Liver (tissue), 9 donors: ENCODE measurements around the gene RNF217. TPM values are rescaled to one million over a fixed set of nuclear protein-coding genes. Genes with fewer than 3 reads are reported as not detected.
A peak's percentile ranks its signal among the peaks of the same experiment; 100 is the strongest.

Experiments used
- DNase-seq: peaks from one replicate; pipeline ENCODE4 v3.0.0-alpha.2; 2017; ENCODE audit warnings: low spot score
- H3K27ac ChIP-seq, 2 donors: one replicate each; pipeline ENCODE4 v1.7.0; 2013; ENCODE audit warnings: inconsistent platforms in 2 of 2, low read length in 2 of 2, control low read depth in 1 of 2, low read depth in 1 of 2, mild to moderate bottlenecking in 1 of 2
- H3K27me3 ChIP-seq, 4 donors: one replicate each; pipeline versions ENCODE4 v1.6.1 to v1.7.0; 2013; ENCODE audit warnings: low read length in 3 of 4, inconsistent platforms in 1 of 4, mild to moderate bottlenecking in 1 of 4, moderate library complexity in 1 of 4; ENCODE audit not compliant: control insufficient read depth in 4 of 4, insufficient read depth in 4 of 4
- H3K36me3 ChIP-seq, 4 donors: one replicate each; pipeline versions ENCODE4 v1.6.1 to v1.7.0; 2013; ENCODE audit warnings: low read length in 3 of 4, mild to moderate bottlenecking in 3 of 4, low read depth in 1 of 4, moderate library complexity in 1 of 4; ENCODE audit not compliant: control insufficient read depth in 4 of 4, insufficient read depth in 3 of 4
- H3K4me1 ChIP-seq, 4 donors: one replicate each; pipeline versions ENCODE4 v1.6.1 to v1.7.0; 2013; ENCODE audit warnings: low read length in 3 of 4, mild to moderate bottlenecking in 3 of 4, moderate library complexity in 1 of 4; ENCODE audit not compliant: control insufficient read depth in 4 of 4, insufficient read depth in 4 of 4
- H3K4me3 ChIP-seq, 3 donors: one replicate each; pipeline versions ENCODE4 v1.6.1 to v1.7.0; 2013; ENCODE audit warnings: low read length in 3 of 3, control low read depth in 1 of 3, low read depth in 1 of 3, mild to moderate bottlenecking in 1 of 3
- H3K9ac ChIP-seq, 2 donors: one replicate each; pipeline ENCODE4 v1.7.0; 2013; ENCODE audit warnings: low read length in 2 of 2, mild to moderate bottlenecking in 2 of 2, moderate library complexity in 2 of 2, control low read depth in 1 of 2, low read depth in 1 of 2
- H3K9me3 ChIP-seq, 4 donors: one replicate each; pipeline versions ENCODE4 v1.6.1 to v1.7.0; 2013; ENCODE audit warnings: low read length in 3 of 4; ENCODE audit not compliant: control insufficient read depth in 4 of 4
- EGR1 ChIP-seq, 2 donors: IDR thresholded peaks; 2 replicates each; pipeline ENCODE4 v1.6.1; 2016 to 2018; ENCODE audit warnings: antibody characterized with exemption in 2 of 2, low read depth in 2 of 2
- FOXA1 ChIP-seq: IDR thresholded peaks from 2 replicates; pipeline ENCODE4 v1.6.1; 2016; ENCODE audit warnings: antibody characterized with exemption
- FOXA2 ChIP-seq: IDR thresholded peaks from 2 replicates; pipeline ENCODE4 v1.6.1; 2016; ENCODE audit warnings: antibody characterized with exemption
- GABPA ChIP-seq, 2 donors: IDR thresholded peaks in 1 of 2; conservative IDR thresholded peaks in 1 of 2; 2 replicates each; pipeline ENCODE4 v1.6.1; 2016; ENCODE audit warnings: antibody characterized with exemption in 2 of 2, mild to moderate bottlenecking in 1 of 2, moderate library complexity in 1 of 2
- HNF4A ChIP-seq, 2 donors: conservative IDR thresholded peaks; 2 replicates each; pipeline ENCODE4 v1.6.1; 2016; ENCODE audit warnings: antibody characterized with exemption in 2 of 2, mild to moderate bottlenecking in 2 of 2
- HNF4G ChIP-seq: IDR thresholded peaks from 2 replicates; pipeline ENCODE4 v1.6.1; 2016; ENCODE audit warnings: antibody characterized with exemption
- JUND ChIP-seq, 2 donors: IDR thresholded peaks; 2 replicates each; pipeline ENCODE4 v1.6.1; 2016; ENCODE audit warnings: antibody characterized with exemption in 2 of 2
- MAX ChIP-seq: IDR thresholded peaks from 2 replicates; pipeline ENCODE4 v1.6.1; 2016; ENCODE audit warnings: antibody characterized with exemption
- NR2F2 ChIP-seq: IDR thresholded peaks from 2 replicates; pipeline ENCODE4 v1.6.1; 2016; ENCODE audit warnings: antibody characterized with exemption
- RAD21 ChIP-seq, 2 donors: IDR thresholded peaks; 2 replicates each; pipeline ENCODE4 v1.6.1; 2016; ENCODE audit warnings: antibody characterized with exemption in 2 of 2, mild to moderate bottlenecking in 2 of 2
- REST ChIP-seq: IDR thresholded peaks from 2 replicates; pipeline ENCODE4 v1.6.1; 2016; ENCODE audit warnings: antibody characterized with exemption, mild to moderate bottlenecking
- RXRA ChIP-seq, 2 donors: IDR thresholded peaks; 2 replicates each; pipeline ENCODE4 v1.6.1; 2017 to 2018; ENCODE audit warnings: antibody characterized with exemption in 2 of 2, mild to moderate bottlenecking in 1 of 2
- SP1 ChIP-seq: IDR thresholded peaks from 2 replicates; pipeline ENCODE4 v1.6.1; 2018; ENCODE audit warnings: antibody characterized with exemption, mild to moderate bottlenecking
- TAF1 ChIP-seq: conservative IDR thresholded peaks from 2 replicates; pipeline ENCODE4 v1.6.1; 2016; ENCODE audit warnings: antibody characterized with exemption, mild to moderate bottlenecking
- YY1 ChIP-seq: IDR thresholded peaks from 2 replicates; pipeline ENCODE4 v1.6.1; 2016; ENCODE audit warnings: antibody characterized with exemption, mild to moderate bottlenecking
- WGBS: extraction: QIAGEN DNeasy Blood & Tissue Kit; methylation state at CpG from one replicate; pipeline ENCODE4 v1.1.7; 2013; 5-methylcytosine and 5-hydroxymethylcytosine counted together
- polyA plus RNA-seq, 2 donors: library from polyadenylated mRNA; stranded (reverse) in 1 of 2; unstranded in 1 of 2; fragments of 200-250 nt in 1 of 2; fragments of >200 nt in 1 of 2; fragmentation: Nextera tagmentation in 1 of 2; extraction: Ambion mirVana in 1 of 2; gene quantifications; one replicate each; pipeline versions ENCODE4 v1.2.1 to v1.2.3, GENCODE V29; 2013 to 2015
- total RNA-seq, 2 donors: library from RNA; depleted of rRNA; stranded (reverse); fragments of >200 nt; gene quantifications; one replicate each; pipeline ENCODE4 v1.2.3, GENCODE V29; 2014
- TF ChIP-seq, protein P1 (sequence below): IDR thresholded peaks from 2 replicates; pipeline ENCODE4 v1.6.1; 2016; ENCODE audit warnings: antibody characterized with exemption
- TF ChIP-seq, protein P2 (sequence below): IDR thresholded peaks from 2 replicates; pipeline ENCODE4 v1.6.1; 2016; ENCODE audit warnings: antibody characterized with exemption
- TF ChIP-seq, protein P3 (sequence below): fragments of 150-350 bp; IDR thresholded peaks from 2 replicates; pipeline ENCODE4 v1.5.1; 2017; ENCODE audit warnings: improper control_type of control experiment, low read depth, low read length; ENCODE audit not compliant: missing input control
- donor health status: healthy.
- donor health status: healthy.
- donor health status: healthy.
- donor health status: healthy.
- donor health status: healthy.

RNF217 gene
- total and polyA plus RNA-seq, 4 donors, result 2.3 to 18.3 (median 4.1) TPM

DNA sequence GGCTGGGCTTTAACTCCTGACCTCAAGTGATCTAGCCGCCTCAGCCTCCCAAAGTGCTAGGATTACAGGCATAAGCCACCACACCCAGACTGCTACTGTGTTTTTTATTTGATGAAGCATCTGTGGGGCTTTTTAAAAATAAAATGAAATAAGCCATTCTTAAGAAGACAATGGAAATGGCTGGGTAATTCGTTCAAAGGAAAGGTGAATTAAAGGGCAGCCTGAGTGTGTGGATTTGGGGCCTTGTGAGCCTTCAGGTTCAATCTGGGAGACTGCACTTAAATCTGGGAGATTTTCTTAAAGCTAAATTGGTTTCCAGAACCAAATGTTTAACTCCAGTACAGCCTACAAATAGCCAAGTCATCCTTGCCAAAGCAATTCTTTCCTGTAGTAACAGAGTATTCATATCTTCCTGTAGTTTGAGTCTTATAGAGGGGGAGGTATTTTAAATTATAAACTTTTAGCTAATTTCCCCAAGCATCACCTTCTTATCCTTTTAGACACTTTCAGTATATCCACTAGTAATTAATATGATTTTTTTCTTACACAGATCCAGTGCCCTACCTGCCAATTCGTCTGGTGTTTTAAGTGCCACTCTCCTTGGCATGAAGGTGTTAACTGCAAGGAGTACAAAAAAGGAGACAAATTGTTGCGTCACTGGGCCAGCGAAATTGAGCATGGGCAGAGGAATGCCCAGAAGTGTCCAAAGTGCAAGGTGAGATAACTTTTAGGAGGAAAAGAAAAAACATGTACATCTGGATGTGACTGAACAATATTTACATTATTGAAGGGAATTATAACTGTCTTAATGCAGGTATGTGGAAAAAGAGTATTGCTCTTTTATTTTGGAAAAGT, 95.4 kb downstream of the RNF217 start:
- H3K36me3 ChIP-seq, result no peaks in the 10 kb centered on the region

More for the DNA sequence above, 95.4 kb downstream of the RNF217 start:
- TF ChIP-seq, protein P1, sequence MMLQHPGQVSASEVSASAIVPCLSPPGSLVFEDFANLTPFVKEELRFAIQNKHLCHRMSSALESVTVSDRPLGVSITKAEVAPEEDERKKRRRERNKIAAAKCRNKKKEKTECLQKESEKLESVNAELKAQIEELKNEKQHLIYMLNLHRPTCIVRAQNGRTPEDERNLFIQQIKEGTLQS, result peak; percentile 91
- TF ChIP-seq HNF4G (peak; percentile 80), RXRA (IDR thresholded peaks at IDR 0.05) (peak; percentile 36 to 53), SP1 (no peak), MAX (peak; percentile 46), EGR1 (IDR thresholded peaks at IDR 0.05; ENCODE audit: low read depth in 2 of 2) (peak in 1 of 2 donors; percentile 35), REST (no peak), YY1 (peak; percentile 41), RAD21 (IDR thresholded peaks at IDR 0.05) (peak; percentile 17 to 52), TAF1 (no peak), FOXA2 (no peak), GABPA (IDR thresholded peaks at IDR 0.05 in 1 of 2, conservative IDR thresholded peaks at IDR 0.05 in 1 of 2) (no peak), JUND (IDR thresholded peaks at IDR 0.05) (peak; percentile 23 to 31), FOXA1 (no peak), NR2F2 (no peak), HNF4A (conservative IDR thresholded peaks at IDR 0.05) (peak; percentile 90 to 93)
- TF ChIP-seq, protein P2, sequence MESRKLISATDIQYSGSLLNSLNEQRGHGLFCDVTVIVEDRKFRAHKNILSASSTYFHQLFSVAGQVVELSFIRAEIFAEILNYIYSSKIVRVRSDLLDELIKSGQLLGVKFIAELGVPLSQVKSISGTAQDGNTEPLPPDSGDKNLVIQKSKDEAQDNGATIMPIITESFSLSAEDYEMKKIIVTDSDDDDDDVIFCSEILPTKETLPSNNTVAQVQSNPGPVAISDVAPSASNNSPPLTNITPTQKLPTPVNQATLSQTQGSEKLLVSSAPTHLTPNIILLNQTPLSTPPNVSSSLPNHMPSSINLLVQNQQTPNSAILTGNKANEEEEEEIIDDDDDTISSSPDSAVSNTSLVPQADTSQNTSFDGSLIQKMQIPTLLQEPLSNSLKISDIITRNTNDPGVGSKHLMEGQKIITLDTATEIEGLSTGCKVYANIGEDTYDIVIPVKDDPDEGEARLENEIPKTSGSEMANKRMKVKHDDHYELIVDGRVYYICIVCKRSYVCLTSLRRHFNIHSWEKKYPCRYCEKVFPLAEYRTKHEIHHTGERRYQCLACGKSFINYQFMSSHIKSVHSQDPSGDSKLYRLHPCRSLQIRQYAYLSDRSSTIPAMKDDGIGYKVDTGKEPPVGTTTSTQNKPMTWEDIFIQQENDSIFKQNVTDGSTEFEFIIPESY, result no peak
- TF ChIP-seq, protein P3, sequence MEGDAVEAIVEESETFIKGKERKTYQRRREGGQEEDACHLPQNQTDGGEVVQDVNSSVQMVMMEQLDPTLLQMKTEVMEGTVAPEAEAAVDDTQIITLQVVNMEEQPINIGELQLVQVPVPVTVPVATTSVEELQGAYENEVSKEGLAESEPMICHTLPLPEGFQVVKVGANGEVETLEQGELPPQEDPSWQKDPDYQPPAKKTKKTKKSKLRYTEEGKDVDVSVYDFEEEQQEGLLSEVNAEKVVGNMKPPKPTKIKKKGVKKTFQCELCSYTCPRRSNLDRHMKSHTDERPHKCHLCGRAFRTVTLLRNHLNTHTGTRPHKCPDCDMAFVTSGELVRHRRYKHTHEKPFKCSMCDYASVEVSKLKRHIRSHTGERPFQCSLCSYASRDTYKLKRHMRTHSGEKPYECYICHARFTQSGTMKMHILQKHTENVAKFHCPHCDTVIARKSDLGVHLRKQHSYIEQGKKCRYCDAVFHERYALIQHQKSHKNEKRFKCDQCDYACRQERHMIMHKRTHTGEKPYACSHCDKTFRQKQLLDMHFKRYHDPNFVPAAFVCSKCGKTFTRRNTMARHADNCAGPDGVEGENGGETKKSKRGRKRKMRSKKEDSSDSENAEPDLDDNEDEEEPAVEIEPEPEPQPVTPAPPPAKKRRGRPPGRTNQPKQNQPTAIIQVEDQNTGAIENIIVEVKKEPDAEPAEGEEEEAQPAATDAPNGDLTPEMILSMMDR, result no peak
- Histone ChIP-seq H3K9me3 (no peaks in the 10 kb centered on the region), H3K4me1 (peaks cover 0 to 16% (median 9%) of the 10 kb centered on the region in 4 donors), H3K27me3 (no peaks in the 10 kb centered on the region), H3K4me3 (no peak overlapping the region), H3K9ac (peak overlapping the region in 1 of 2 donors; percentile 18), H3K27ac (no peak overlapping the region)
- no peak for DNase-seq
- WGBS, result 52% methylated on average over 5 of the region's 5 CpGs
